OCI-LY1 (cell line): Measurements from ENCODE around the gene CMTM4.

Experiments used
- H2AFZ ChIP-seq: fragments of 200-600 bp; sonication (generic), shearing (Covaris generic); 2 replicates; pipeline ENCODE4 v1.6.0; 2014; ENCODE audit warnings: antibody characterized with exemption, mild to moderate bottlenecking, low read length
- H3F3A ChIP-seq: fragments of 200-600 bp; sonication (generic), shearing (Covaris generic); 2 replicates; pipeline ENCODE4 v1.6.0; 2014; ENCODE audit warnings: mild to moderate bottlenecking, antibody characterized with exemption, low read length, moderate library complexity; ENCODE audit not compliant: insufficient read depth
- H3K27ac ChIP-seq: fragments of 200-600 bp; sonication (generic); 2 replicates; pipeline ENCODE4 v1.5.1; 2014; ENCODE audit warnings: low read length, mixed run types, mild to moderate bottlenecking, low read depth; ENCODE audit not compliant: poor library complexity, severe bottlenecking
- H3K27me3 ChIP-seq: fragments of 200-600 bp; sonication (generic); 2 replicates; pipeline ENCODE4 v1.6.0; 2014; ENCODE audit warnings: antibody characterized with exemption, mild to moderate bottlenecking, low read length, moderate library complexity; ENCODE audit not compliant: insufficient read depth
- H3K36me3 ChIP-seq: fragments of 200-600 bp; sonication (generic); 2 replicates; pipeline ENCODE4 v1.6.1; 2014; ENCODE audit warnings: mild to moderate bottlenecking, antibody characterized with exemption, low read length, moderate library complexity, mixed read lengths; ENCODE audit not compliant: insufficient read depth
- H3K4me1 ChIP-seq: fragments of 200-600 bp; sonication (generic); 2 replicates; pipeline ENCODE4 v1.5.1; 2014; ENCODE audit warnings: mild to moderate bottlenecking, low read length, moderate library complexity; ENCODE audit not compliant: insufficient read depth, severe bottlenecking
- H3K4me2 ChIP-seq: fragments of 200-600 bp; sonication (generic), shearing (Covaris generic); 2 replicates; pipeline ENCODE4 v1.6.1; 2014; ENCODE audit warnings: low read length
- H3K4me3 ChIP-seq: fragments of 200-600 bp; sonication (generic); 2 replicates; pipeline ENCODE4 v1.5.1; 2014; ENCODE audit warnings: low read length, low read depth, mild to moderate bottlenecking, mixed read lengths; ENCODE audit not compliant: poor library complexity, severe bottlenecking
- H3K79me2 ChIP-seq: fragments of 200-600 bp; shearing (Covaris generic); 2 replicates; pipeline ENCODE4 v1.6.1; 2016; ENCODE audit warnings: mixed run types, low read length, mixed read lengths; ENCODE audit not compliant: insufficient read depth
- H3K9ac ChIP-seq: fragments of 200-600 bp; sonication (generic), shearing (Covaris generic); 2 replicates; pipeline ENCODE4 v1.6.1; 2014; ENCODE audit warnings: mild to moderate bottlenecking, low read length, mixed read lengths
- H3K9me2 ChIP-seq: fragments of 200-600 bp; sonication (generic), shearing (Covaris generic); 2 replicates; pipeline ENCODE4 v1.6.1; 2014; ENCODE audit warnings: low read depth, mild to moderate bottlenecking, low read length, mixed read lengths
- H3K9me3 ChIP-seq: fragments of 200-600 bp; shearing (Covaris generic); 2 replicates; pipeline ENCODE4 v1.6.1; 2014; ENCODE audit warnings: low read length, mixed read lengths
- H4K20me1 ChIP-seq: fragments of 200-600 bp; sonication (generic), shearing (Covaris generic); 2 replicates; pipeline ENCODE4 v1.6.0; 2016; ENCODE audit warnings: mild to moderate bottlenecking, low read length; ENCODE audit not compliant: insufficient read depth
- CTCF ChIP-seq: fragments of 200-600 bp; sonication (generic), shearing (Covaris generic); IDR thresholded peaks from 2 replicates; pipeline ENCODE4 v1.5.1; 2017; ENCODE audit warnings: mild to moderate bottlenecking, antibody characterized with exemption, low read length, moderate library complexity, mixed read lengths
- EZH2 ChIP-seq: fragments of 200-600 bp; sonication (generic), shearing (Covaris generic); IDR thresholded peaks from 2 replicates; pipeline ENCODE4 v1.8.0; 2017; ENCODE audit warnings: borderline replicate concordance, mixed run types, mild to moderate bottlenecking, antibody characterized with exemption, low read length, moderate library complexity, mixed read lengths

CMTM4 gene

GRCh38 chr16:66728117-66728787 is 31.7 kb upstream of the CMTM4 start:
- peaks cover 8% of the 10 kb centered on the region; the same call in 1 of the 2 replicates for H3F3A ChIP-seq
- H3K79me2 ChIP-seq = no peaks in the 10 kb centered on the region
- H3K9me3 ChIP-seq = no peaks in the 10 kb centered on the region
- peaks cover 10% of the 10 kb centered on the region for H3K4me1 ChIP-seq
- H3K27ac ChIP-seq = peak overlapping the region; percentile 73
- H3K9ac ChIP-seq = no peak overlapping the region
- TF ChIP-seq CTCF = peak; percentile 73
- TF ChIP-seq EZH2 = no peak
- H4K20me1 ChIP-seq = no peaks in the 10 kb centered on the region
- no peaks in the 10 kb centered on the region for H3K27me3 ChIP-seq
- no peak overlapping the region for H2AFZ ChIP-seq
- peaks cover 72% of the 10 kb centered on the region for H3K36me3 ChIP-seq
- H3K4me3 ChIP-seq = no peak overlapping the region
- H3K4me2 ChIP-seq = no peak overlapping the region
- H3K9me2 ChIP-seq = no peaks in the 10 kb centered on the region

GRCh38 chr16:66720766-66721165 is 24.2 kb upstream of the CMTM4 start:
- peaks cover 39% of the 10 kb centered on the region for H3K36me3 ChIP-seq
- H3K4me2 ChIP-seq = no peak overlapping the region
- H3K4me3 ChIP-seq = no peak overlapping the region
- no peak overlapping the region for H3K27ac ChIP-seq
- H3K9me3 ChIP-seq = no peaks in the 10 kb centered on the region
- no peak overlapping the region for H3K9ac ChIP-seq
- no peak for TF ChIP-seq EZH2
- no peak for TF ChIP-seq CTCF
- H3K4me1 ChIP-seq = no peaks in the 10 kb centered on the region
- H4K20me1 ChIP-seq = no peaks in the 10 kb centered on the region
- no peak overlapping the region for H2AFZ ChIP-seq
- no peaks in the 10 kb centered on the region for H3K27me3 ChIP-seq
- no peaks in the 10 kb centered on the region for H3K9me2 ChIP-seq
- 0 out of 2 replicates have a peak, but pooled peaks cover 4% of the 10 kb centered on the region for H3F3A ChIP-seq
- H3K79me2 ChIP-seq = no peaks in the 10 kb centered on the region

GRCh38 chr16:66719246-66719645 is 22.7 kb upstream of the CMTM4 start:
- Histone ChIP-seq H3K27me3 (no peaks in the 10 kb centered on the region), H2AFZ (no peak overlapping the region), H3K9me3 (no peaks in the 10 kb centered on the region), H3K9me2 (no peaks in the 10 kb centered on the region), H4K20me1 (no peaks in the 10 kb centered on the region), H3F3A (0 out of 2 replicates have a peak, but pooled peaks cover 4% of the 10 kb centered on the region), H3K4me1 (no peaks in the 10 kb centered on the region), H3K9ac (no peak overlapping the region), H3K4me2 (no peak overlapping the region), H3K79me2 (no peaks in the 10 kb centered on the region), H3K4me3 (no peak overlapping the region), H3K36me3 (peaks cover 25% of the 10 kb centered on the region), H3K27ac (no peak overlapping the region)
- no peak for TF ChIP-seq EZH2
- TF ChIP-seq CTCF = no peak
